Kidney (tissue), 14 donors: ENCODE measurements around the gene MICA. TPM values are rescaled to one million over a fixed set of nuclear protein-coding genes. Genes with fewer than 3 reads are reported as not detected.

Experiments
- DNase-seq, 5 donors: peaks; one replicate each; pipeline ENCODE4 v3.0.0-alpha.2; 2013 to 2020
- FAIRE-seq: peaks from 2 replicates; lab custom pipeline; 2012; peaks lifted over from hg19 to GRCh38; lab: Jason Lieb, UNC
- H3K27ac ChIP-seq, 2 donors: one replicate each; pipeline ENCODE4 v1.7.0; 2013; ENCODE audit warnings: low read depth in 2 of 2, low read length in 2 of 2, inconsistent platforms in 1 of 2
- H3K27me3 ChIP-seq: one replicate; pipeline ENCODE4 v1.7.1; 2013; ENCODE audit warnings: low read length, inconsistent platforms; ENCODE audit not compliant: control insufficient read depth, insufficient read depth
- H3K36me3 ChIP-seq, 3 donors: one replicate each; pipeline versions ENCODE4 v1.7.0 to v1.7.1; 2013; ENCODE audit warnings: low read length in 3 of 3, control low read depth in 1 of 3, inconsistent platforms in 1 of 3; ENCODE audit not compliant: insufficient read depth in 3 of 3, control insufficient read depth in 2 of 3
- H3K4me1 ChIP-seq, 3 donors: one replicate each; pipeline versions ENCODE4 v1.7.0 to v1.7.1; 2013; ENCODE audit warnings: low read length in 3 of 3, inconsistent platforms in 1 of 3, low read depth in 1 of 3; ENCODE audit not compliant: control insufficient read depth in 2 of 3, insufficient read depth in 2 of 3
- H3K4me3 ChIP-seq, 3 donors: one replicate each; pipeline versions ENCODE4 v1.7.0 to v1.8.1; 2013; ENCODE audit warnings: low read length in 3 of 3, control low read depth in 1 of 3, inconsistent platforms in 1 of 3
- H3K9ac ChIP-seq, 3 donors: one replicate each; pipeline versions ENCODE4 v1.7.0 to v1.7.1; 2013; ENCODE audit warnings: low read length in 3 of 3, control low read depth in 1 of 3, inconsistent platforms in 1 of 3
- H3K9me3 ChIP-seq, 3 donors: one replicate each; pipeline versions ENCODE4 v1.7.0 to v1.7.1; 2013; ENCODE audit warnings: low read length in 3 of 3, control low read depth in 1 of 3, inconsistent platforms in 1 of 3; ENCODE audit not compliant: control insufficient read depth in 2 of 3, insufficient read depth in 1 of 3
- intact Hi-C: fragments of 100-400 bp; cut with DNase I; formaldehyde crosslinking; loops from one replicate; pipeline ENCODE4 v1.11.1; 2022
- polyA plus RNA-seq: library from polyadenylated mRNA; stranded (reverse); fragments of 350-450 nt; fragmentation: Illumina TruSeq; extraction: RNeasy Lipid Tissue Mini Kit (QIAGEN cat#74804); gene quantifications from one replicate; pipeline ENCODE4 v1.2.3, GENCODE V29; 2014; ENCODE audit warnings: low read depth, low replicate concordance; ENCODE audit not compliant: insufficient read depth
- total RNA-seq: library from RNA; stranded (reverse); fragmentation: NEBNext Ultra II Directional; extraction: Animal tissue kit (Norgen Biotek cat#: 25700); gene quantifications from one replicate; pipeline ENCODE4 v1.2.1, GENCODE V29; 2021
- TF ChIP-seq, protein P1 (sequence below): IDR thresholded peaks from 3 replicates; pipeline ENCODE4 v1.5.1; 2012; ENCODE audit warnings: mild to moderate bottlenecking, moderate library complexity, borderline replicate concordance; ENCODE audit not compliant: insufficient read depth; ENCODE audit errors: extremely low read depth
- donor health status: control.
- donor health status: control.
- donor health status: control.
- donor health status: control.
- donor health status: control.
- donor health status: DM: yes; HTN: yes; CAD: no.
- donor health status: Normal renal cell carcinoma (clear cell type).

MICA gene
- total and polyA plus RNA-seq, 2 donors from 2014 or later, result 27.5 to 34.7 TPM

GRCh38 chr6:31399589-31400466, 3.6 kb upstream of the MICA start:
- H3K27ac ChIP-seq, result peak overlapping the region; percentile 97 to 99
- peak overlapping the region; percentile 45 to 95 (median 94) for H3K9ac ChIP-seq
- H3K9me3 ChIP-seq, result no peaks in the 10 kb centered on the region
- TF ChIP-seq, protein P1, sequence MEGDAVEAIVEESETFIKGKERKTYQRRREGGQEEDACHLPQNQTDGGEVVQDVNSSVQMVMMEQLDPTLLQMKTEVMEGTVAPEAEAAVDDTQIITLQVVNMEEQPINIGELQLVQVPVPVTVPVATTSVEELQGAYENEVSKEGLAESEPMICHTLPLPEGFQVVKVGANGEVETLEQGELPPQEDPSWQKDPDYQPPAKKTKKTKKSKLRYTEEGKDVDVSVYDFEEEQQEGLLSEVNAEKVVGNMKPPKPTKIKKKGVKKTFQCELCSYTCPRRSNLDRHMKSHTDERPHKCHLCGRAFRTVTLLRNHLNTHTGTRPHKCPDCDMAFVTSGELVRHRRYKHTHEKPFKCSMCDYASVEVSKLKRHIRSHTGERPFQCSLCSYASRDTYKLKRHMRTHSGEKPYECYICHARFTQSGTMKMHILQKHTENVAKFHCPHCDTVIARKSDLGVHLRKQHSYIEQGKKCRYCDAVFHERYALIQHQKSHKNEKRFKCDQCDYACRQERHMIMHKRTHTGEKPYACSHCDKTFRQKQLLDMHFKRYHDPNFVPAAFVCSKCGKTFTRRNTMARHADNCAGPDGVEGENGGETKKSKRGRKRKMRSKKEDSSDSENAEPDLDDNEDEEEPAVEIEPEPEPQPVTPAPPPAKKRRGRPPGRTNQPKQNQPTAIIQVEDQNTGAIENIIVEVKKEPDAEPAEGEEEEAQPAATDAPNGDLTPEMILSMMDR, result peak; percentile 85
- intact Hi-C loops, result no loop called here
- peak overlapping the region; percentile 73 to 84 (median 79) for H3K4me3 ChIP-seq
- DNase-seq (peak; percentile 83 to 97 (median 89)), FAIRE-seq (no peak)
- H3K27me3 ChIP-seq, result no peaks in the 10 kb centered on the region
- peaks cover 0 to 20% (median 17%) of the 10 kb centered on the region in 3 donors for H3K4me1 ChIP-seq
- no peaks in the 10 kb centered on the region for H3K36me3 ChIP-seq

- DNase-seq, result peak; percentile 21 to 94 (median 60)
- peaks cover 0 to 20% (median 17%) of the 10 kb centered on the region in 3 donors for H3K4me1 ChIP-seq
- intact Hi-C loops, result no loop called here
Observed at GRCh38 chr6:31400467-31401289, 2.7 kb upstream of the MICA start.

GRCh38 chr6:31401403-31401802, 2.0 kb upstream of the MICA start:
- Histone ChIP-seq H3K4me3 (peak overlapping the region in 2 of 3 donors; percentile 79 to 84), H3K27me3 (no peaks in the 10 kb centered on the region), H3K27ac (peak overlapping the region; percentile 97 to 99), H3K9me3 (no peaks in the 10 kb centered on the region), H3K4me1 (peaks cover 0 to 20% (median 17%) of the 10 kb centered on the region in 3 donors), H3K36me3 (no peaks in the 10 kb centered on the region), H3K9ac (peak overlapping the region in 2 of 3 donors; percentile 63 to 94)
- no peak for FAIRE-seq
- TF ChIP-seq, protein P1, result no peak
- intact Hi-C loops, result no loop called here
- DNase-seq, result peak in 2 of 5 donors; percentile 21 to 64

More at GRCh38 chr6:31400467-31401289, 2.7 kb upstream of the MICA start:
- H3K27me3 ChIP-seq, result no peaks in the 10 kb centered on the region
- H3K4me3 ChIP-seq, result peak overlapping the region; percentile 73 to 84 (median 79)
- peak overlapping the region; percentile 97 to 99 for H3K27ac ChIP-seq
- no peak for FAIRE-seq
- TF ChIP-seq, protein P1, result no peak
- no peaks in the 10 kb centered on the region for H3K36me3 ChIP-seq
- no peaks in the 10 kb centered on the region for H3K9me3 ChIP-seq
- peak overlapping the region in 2 of 3 donors; percentile 94 to 95 for H3K9ac ChIP-seq
